HL-60 (cell line): Measurements from ENCODE around the gene IFI44.

Experiments used
- DNase-seq, 2 experiments: peaks; one replicate each; pipeline ENCODE4 v3.0.0-alpha.2; 2010 to 2020; ENCODE audit warnings: low read depth in 1 of 2, low spot score in 1 of 2
- H3K27ac ChIP-seq: fragments of 250-450 bp; sonication (Bioruptor Pico); replicated peaks from 2 replicates; pipeline ENCODE4 v1.5.1; 2020; ENCODE audit warnings: mild to moderate bottlenecking, moderate library complexity
- H3K27me3 ChIP-seq: fragments of 250-450 bp; sonication (Bioruptor Pico); 2 replicates; pipeline ENCODE4 v1.5.1; 2021; ENCODE audit warnings: mild to moderate bottlenecking, moderate library complexity; ENCODE audit not compliant: insufficient read depth, poor library complexity, severe bottlenecking
- H3K4me3 ChIP-seq: replicated peaks from 2 replicates; pipeline ENCODE4 v1.5.1; 2011; ENCODE audit warnings: mild to moderate bottlenecking, control low read depth, low read length; ENCODE audit not compliant: insufficient read depth
- CTCF ChIP-seq: IDR thresholded peaks from one replicate; pipeline ENCODE4 v1.5.1; 2011; ENCODE audit warnings: low read length, control low read depth, inconsistent platforms; ENCODE audit not compliant: insufficient read depth
- GABPA ChIP-seq: IDR thresholded peaks from 2 replicates; pipeline ENCODE4 v1.6.1; 2012; ENCODE audit warnings: low read depth
- POLR2AphosphoS5 ChIP-seq: IDR thresholded peaks from 2 replicates; pipeline ENCODE4 v1.6.1; 2012; ENCODE audit warnings: low read depth
- REST ChIP-seq: IDR thresholded peaks from 2 replicates; pipeline ENCODE4 v1.6.1; 2012; ENCODE audit warnings: low read depth; ENCODE audit not compliant: insufficient replicate concordance
- SPI1 ChIP-seq: IDR thresholded peaks from 2 replicates; pipeline ENCODE4 v1.6.1; 2012; ENCODE audit warnings: low read depth, mild to moderate bottlenecking, borderline replicate concordance

The IFI44 gene

GRCh38 chr1:78665809-78666208, 16.2 kb downstream of the IFI44 start:
- DNase-seq, result no peak
- TF ChIP-seq REST (no peak), CTCF (no peak), POLR2AphosphoS5 (no peak), GABPA (no peak), SPI1 (no peak)
- Histone ChIP-seq H3K4me3 (no peak overlapping the region), H3K27ac (no peak overlapping the region), H3K27me3 (peaks cover 2% of the 10 kb centered on the region)

- no peak for TF ChIP-seq CTCF
- TF ChIP-seq REST, result no peak
- TF ChIP-seq SPI1, result no peak
- no peak for TF ChIP-seq GABPA
- no peak for DNase-seq
- H3K27me3 ChIP-seq, result peaks cover 4% of the 10 kb centered on the region
- H3K4me3 ChIP-seq, result no peak overlapping the region
- no peak overlapping the region for H3K27ac ChIP-seq
Measured at GRCh38 chr1:78667939-78668338, 18.3 kb downstream of the IFI44 start.

- Histone ChIP-seq H3K27me3 (peaks cover 4% of the 10 kb centered on the region), H3K4me3 (no peak overlapping the region), H3K27ac (no peak overlapping the region)
- no peak for DNase-seq
- no peak for TF ChIP-seq SPI1
- TF ChIP-seq GABPA, result no peak
Measured at GRCh38 chr1:78668427-78668826, 18.8 kb downstream of the IFI44 start.

- H3K27ac ChIP-seq, result no peak overlapping the region
- H3K27me3 ChIP-seq, result peaks cover 2% of the 10 kb centered on the region
- DNase-seq, result no peak
Measured at GRCh38 chr1:78672428-78672827, 22.8 kb downstream of the IFI44 start.

More at GRCh38 chr1:78672428-78672827, 22.8 kb downstream of the IFI44 start:
- no peak for TF ChIP-seq SPI1
- TF ChIP-seq GABPA, result no peak
- no peak for TF ChIP-seq CTCF
- TF ChIP-seq REST, result no peak
- TF ChIP-seq POLR2AphosphoS5, result no peak
- H3K4me3 ChIP-seq, result no peak overlapping the region
